ENCODE measurements around the gene ARHGAP9.
"Not testable (repeated sequence)": the region's sequence is repeated elsewhere in the genome, so short reads cannot be mapped to it uniquely, and the experiment has no call there.

ARHGAP9 gene

GRCh38 chr12:57429473-57430111, 50.1 kb downstream of the ARHGAP9 start:
- peak; percentile 69 to 70 for DNase-seq
- TF ChIP-seq GATA1 (IDR thresholded peaks at IDR 0.05; ENCODE audit: low read depth, low read length) (no peak), POLR2A (IDR thresholded peaks at IDR 0.05; ENCODE audit: low read length) (no peak)

- TF ChIP-seq GATA1 (IDR thresholded peaks at IDR 0.05; ENCODE audit: low read depth, low read length) (no peak), POLR2A (IDR thresholded peaks at IDR 0.05; ENCODE audit: low read length) (no peak)
- DNase-seq, result no peak
These were observed 50.7 kb downstream of the ARHGAP9 start for GRCh38 chr12:57428965-57429364.

GRCh38 chr12:57426948-57427347, 52.7 kb downstream of the ARHGAP9 start:
- not testable (repeated sequence) for DNase-seq

Measured in erythroblast (primary cell).